22Rv1 (cell line): ENCODE results near the gene SLC19A1.

Experiments
- ZFX ChIP-seq: fragments of 450-650 bp; IDR thresholded peaks from 2 replicates; pipeline ENCODE4 v1.6.1; 2017; ENCODE audit warnings: antibody characterized with exemption, borderline replicate concordance
- TF ChIP-seq, protein P1 (sequence below): fragments of 450-650 bp; IDR thresholded peaks from 2 replicates; pipeline ENCODE4 v1.5.1; 2017; ENCODE audit warnings: mild to moderate bottlenecking

DNA sequence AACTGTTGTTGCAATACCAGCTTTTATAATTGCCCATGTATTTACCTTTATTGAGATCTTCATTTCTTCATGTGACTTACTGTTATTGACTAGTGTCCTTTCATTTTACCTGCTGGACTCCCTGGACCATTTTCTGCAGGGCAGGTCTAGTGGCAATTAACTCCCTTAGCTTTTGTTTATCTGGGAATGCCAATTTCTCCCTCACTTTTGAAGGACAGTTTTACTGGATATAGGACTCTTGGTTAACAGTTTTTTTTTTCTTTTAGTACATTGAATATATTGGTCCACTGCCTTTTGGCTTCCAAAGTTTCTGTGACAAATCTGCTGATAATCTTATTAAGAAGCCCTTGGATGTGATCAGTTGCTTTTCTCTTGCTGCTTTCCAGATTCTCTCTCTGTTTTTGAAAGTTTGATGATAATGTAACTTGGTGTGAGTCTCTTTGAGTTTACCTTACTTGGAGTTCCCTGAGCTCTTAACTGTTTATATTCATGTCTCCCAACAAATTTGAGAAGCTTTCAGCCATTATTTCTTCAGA is 80.4 kb downstream of the SLC19A1 start:
- TF ChIP-seq, protein P1, sequence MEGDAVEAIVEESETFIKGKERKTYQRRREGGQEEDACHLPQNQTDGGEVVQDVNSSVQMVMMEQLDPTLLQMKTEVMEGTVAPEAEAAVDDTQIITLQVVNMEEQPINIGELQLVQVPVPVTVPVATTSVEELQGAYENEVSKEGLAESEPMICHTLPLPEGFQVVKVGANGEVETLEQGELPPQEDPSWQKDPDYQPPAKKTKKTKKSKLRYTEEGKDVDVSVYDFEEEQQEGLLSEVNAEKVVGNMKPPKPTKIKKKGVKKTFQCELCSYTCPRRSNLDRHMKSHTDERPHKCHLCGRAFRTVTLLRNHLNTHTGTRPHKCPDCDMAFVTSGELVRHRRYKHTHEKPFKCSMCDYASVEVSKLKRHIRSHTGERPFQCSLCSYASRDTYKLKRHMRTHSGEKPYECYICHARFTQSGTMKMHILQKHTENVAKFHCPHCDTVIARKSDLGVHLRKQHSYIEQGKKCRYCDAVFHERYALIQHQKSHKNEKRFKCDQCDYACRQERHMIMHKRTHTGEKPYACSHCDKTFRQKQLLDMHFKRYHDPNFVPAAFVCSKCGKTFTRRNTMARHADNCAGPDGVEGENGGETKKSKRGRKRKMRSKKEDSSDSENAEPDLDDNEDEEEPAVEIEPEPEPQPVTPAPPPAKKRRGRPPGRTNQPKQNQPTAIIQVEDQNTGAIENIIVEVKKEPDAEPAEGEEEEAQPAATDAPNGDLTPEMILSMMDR: no peak
- no peak for TF ChIP-seq ZFX
